Fibroblast of skin of scalp (primary cell): ENCODE data around the gene RAB31.

ENCODE experiments used
- DNase-seq: peaks from one replicate; pipeline ENCODE4 v3.0.0-alpha.2; 2013

Gene RAB31

DNA sequence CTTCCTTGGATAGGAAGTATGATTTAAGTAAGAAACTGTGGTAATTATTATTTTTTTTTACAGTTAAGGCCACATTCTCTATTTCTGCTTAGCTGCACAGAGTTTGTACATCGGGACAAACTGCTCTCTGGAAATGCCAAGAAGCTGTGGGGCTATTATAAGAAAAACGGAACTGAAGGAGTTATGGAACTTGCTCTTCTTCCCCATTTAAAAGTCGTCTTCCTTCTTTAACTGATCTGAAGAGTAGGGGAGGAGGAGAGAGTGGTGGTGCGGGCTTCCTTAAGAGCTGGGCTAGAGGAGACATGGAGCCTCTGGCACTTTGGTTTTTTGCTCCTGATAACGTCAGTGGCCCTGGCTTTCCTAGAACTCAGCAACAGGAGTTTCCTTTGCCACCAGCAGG is 54.4 kb downstream of the RAB31 start:
- DNase-seq = no peak

DNA sequence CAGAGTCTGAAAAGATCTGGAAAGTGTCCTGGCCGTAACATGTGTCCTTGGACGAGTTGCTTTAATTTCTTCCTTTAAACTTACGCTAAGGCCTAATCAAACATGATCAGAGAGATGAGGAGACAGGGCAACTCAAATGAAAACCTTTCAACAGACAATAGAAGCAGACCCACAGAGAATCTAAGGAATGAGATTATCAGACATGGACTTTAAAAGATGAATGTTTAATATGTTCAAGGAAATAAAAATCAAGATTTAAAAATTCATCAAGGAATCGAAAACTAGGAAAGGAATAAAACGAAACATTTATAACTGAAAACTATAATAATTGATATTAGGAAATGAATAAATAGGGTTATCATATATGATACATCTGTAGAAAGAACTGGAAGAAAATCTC is 55.1 kb downstream of the RAB31 start:
- DNase-seq = no peak

- no peak for DNase-seq
Measured at GRCh38 chr18:9764011-9764481, 55.9 kb downstream of the RAB31 start.

DNA sequence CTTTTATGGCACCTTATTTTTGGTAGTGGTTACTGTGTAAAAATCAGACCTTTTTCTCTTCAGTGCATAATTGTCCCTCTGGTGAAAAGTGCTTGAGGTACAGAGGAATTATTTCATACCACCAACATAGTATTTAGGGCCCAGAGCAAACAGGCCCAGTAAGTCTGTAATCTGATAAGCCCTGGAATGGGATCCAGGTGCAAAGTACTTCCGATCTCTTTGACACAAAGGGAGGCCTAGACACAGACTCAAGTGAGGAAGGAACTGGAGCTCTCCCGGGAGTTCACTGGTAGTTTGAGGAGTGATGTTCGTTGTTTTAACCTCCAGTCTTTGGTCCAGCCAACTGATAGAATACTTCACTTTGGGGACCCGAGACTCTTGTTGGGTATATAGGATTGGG is 57.4 kb downstream of the RAB31 start:
- DNase-seq = no peak

DNA sequence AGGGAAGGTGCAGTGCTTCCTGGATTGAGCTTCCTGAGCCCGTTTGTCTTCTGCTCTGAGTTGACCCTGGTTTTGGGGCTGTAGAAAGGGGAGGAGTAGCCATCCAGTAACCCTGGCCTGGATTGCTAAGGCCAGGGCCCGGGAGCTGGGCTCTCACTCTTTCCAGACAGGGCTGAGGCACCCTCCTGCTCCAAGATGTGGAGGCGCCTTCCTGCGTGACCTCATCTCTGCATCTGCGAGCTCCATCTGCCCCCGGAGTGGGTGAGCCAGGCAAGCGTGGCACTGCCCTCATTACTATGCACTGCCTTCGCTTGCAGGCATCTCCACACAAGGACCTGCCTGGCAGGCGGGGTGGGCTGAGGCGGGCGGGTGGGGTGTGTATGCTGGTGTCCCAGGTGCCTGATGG is 58.0 kb downstream of the RAB31 start:
- DNase-seq = no peak

- DNase-seq = no peak
Measured at GRCh38 chr18:9766740-9767139, 58.6 kb downstream of the RAB31 start.

- DNase-seq = peak; percentile 49
Measured at GRCh38 chr18:9768071-9768691, 60.1 kb downstream of the RAB31 start.

GRCh38 chr18:9770111-9770510 is 62.0 kb downstream of the RAB31 start:
- peak; percentile 36 for DNase-seq

DNA sequence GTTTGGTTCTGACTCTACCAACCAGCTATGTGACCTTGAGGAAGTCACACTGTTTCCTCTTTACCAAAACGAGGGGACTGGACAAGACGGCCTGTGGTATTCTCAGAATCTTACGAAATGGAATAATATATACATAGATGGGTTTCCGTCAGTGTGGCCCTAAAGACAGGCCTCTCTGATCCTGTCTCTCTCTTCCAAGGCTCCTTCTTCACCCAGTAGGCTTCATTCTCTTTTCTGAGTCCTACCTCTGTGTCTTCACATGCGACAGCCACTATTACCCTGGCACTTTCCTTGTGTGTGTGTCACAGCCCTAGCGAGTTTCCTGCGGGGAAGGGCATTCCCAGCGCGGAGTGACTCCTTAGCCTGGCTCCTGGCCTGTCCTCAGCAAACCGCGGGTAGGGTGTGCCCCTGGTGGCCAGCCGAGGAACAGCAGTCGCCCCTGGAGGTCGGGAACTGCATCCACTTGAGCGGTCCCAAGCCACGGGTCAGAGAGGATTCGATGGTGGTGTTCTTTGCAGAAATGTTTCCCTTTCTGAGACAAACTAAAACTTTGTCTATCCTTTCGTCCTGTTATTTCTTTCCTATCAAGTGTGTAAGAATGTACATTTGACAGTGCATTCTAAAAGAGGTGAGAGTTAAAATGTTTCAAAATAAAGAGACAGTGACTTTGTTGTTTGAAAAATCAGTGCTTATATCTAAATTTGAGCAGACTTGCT is 63.3 kb downstream of the RAB31 start:
- DNase-seq = peak; percentile 74

GRCh38 chr18:9771977-9772660 is 64.0 kb downstream of the RAB31 start:
- DNase-seq = no peak

GRCh38 chr18:9772847-9773677 is 65.0 kb downstream of the RAB31 start:
- DNase-seq = no peak

GRCh38 chr18:9774150-9774549 is 66.0 kb downstream of the RAB31 start:
- no peak for DNase-seq

- DNase-seq = no peak
Measured at GRCh38 chr18:9775178-9775577, 67.1 kb downstream of the RAB31 start.

DNA sequence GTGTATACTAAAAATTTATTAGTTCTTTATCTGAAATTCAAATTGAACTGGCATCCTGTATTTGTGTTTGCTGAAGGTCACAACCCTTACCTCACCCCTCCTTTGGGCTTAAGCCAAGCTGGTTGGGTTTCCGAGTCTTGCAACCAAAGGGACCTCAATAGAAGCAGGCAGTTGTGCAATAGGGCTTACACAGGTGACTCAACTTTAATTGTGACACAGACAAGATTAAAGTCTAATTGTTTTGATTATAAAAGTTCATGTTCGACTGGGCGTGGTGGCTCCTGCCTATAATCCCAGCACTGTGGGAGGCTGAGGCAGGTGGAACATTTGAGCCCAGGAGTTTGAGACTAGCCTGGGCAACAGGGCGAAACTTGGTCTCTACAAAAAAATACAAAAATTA is 71.5 kb downstream of the RAB31 start:
- DNase-seq = no peak

DNA sequence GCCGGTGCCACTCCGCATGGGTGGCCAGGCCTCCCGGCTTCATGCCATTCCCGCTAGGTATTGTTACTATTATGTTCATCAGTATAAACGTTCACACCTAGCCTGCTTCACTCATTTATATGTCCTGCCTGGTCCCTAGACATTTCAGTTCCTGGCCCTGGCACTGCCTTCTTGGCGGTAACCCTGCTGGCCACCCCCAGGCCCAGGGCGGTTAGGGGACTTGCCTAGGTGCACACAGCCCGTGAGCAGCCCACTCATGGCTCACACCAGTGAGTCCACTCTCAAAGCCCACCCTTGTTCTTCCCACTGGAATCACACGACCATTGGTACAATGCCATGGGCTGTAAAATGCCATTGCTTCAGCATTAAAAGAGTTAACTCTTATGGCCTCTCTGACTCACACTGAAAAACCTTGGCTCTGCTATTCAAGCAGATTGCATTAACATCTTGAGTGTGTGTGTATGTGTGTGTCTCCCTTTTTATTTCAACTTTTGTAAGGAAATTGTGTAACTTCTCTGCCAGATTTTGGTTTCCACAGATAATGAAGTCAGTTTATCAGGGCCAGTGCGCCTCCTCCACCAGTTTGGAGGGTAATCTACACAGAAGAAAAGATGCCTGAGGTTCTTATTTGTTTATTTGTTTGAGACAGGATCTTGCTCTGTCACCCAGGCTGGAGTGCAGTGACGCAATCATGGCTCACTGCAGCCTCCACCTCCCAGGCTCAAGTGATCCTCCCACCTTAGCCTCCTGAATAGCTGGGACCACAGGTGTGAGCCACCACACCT is 74.2 kb downstream of the RAB31 start:
- DNase-seq = peak; percentile 88

DNA sequence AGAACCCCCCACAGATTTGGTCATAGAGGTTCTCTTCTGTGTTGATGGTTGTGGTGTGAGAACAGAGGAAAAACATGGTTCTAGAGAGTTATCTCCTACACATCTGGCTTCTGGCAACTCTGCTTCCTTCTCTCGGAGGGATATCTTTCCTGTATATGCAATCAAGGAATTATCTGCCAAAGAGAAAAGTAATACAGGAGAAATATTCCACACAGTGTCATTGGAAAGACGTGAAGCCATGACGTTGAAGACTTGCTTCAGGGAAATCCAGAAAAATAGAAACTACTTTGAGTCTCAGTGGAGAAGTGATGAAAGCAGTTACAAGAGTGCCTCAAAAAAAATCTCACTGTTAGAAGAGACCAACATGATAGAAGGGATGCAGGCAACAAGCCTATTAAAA is 78.5 kb downstream of the RAB31 start:
- no peak for DNase-seq

- DNase-seq = peak; percentile 58
Measured at GRCh38 chr18:9787036-9787435, 78.9 kb downstream of the RAB31 start.

GRCh38 chr18:9787712-9788111 is 79.6 kb downstream of the RAB31 start:
- DNase-seq = peak; percentile 91

- no peak for DNase-seq
Measured at GRCh38 chr18:9788140-9788539, 80.0 kb downstream of the RAB31 start.

DNA sequence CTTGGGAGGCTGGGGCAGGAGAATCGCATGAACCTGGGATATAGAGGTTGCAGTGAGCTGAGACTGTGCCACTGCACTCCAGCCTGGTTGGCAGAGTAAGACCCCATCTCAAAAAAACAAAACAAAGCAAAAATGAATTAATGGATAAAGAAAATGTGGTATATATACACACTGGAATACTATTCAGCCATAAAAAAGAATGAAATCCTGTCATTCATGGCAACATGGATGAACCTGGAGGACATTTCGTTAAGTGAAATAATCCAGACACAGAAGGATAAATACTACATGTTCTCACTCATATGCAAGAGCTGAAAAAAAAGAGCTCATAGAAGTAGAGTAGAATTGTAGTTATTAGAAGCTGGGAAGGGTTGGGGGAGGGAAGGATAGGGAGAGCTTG is 80.8 kb downstream of the RAB31 start:
- DNase-seq = no peak

DNA sequence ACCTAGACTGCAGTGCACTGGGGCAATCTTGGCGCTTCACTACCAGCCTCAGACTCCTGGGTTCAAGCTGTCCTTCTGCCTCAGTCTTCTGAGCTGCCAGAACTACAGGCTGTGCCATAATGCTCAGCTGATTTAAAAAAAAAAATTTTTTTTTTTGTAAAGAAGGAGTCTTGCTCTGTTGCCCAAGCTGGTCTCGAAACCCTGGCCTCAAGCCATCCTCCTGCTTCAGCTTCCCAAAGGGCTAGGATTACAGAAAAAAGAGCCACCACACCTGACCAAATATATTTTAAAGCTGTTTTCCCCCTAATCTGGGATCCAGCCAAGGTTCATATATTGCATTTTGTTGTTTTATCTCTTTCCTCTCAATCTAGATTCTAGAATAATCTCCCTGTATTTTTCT is 82.2 kb downstream of the RAB31 start:
- DNase-seq = no peak

- DNase-seq = no peak
Measured at GRCh38 chr18:9791991-9792390, 83.9 kb downstream of the RAB31 start.
